GM18867 (cell line): ENCODE results near the gene TMEM233.
"Not testable (repeated sequence)": the region's sequence is repeated elsewhere in the genome, so short reads cannot be mapped to it uniquely, and the experiment has no call there.

Source experiments
- ATAC-seq: cut with Tn5 transposase; IDR thresholded peaks from one replicate; pipeline ENCODE4 v1.9.1; 2021; ENCODE audit warnings: mild to moderate bottlenecking, moderate library complexity; ENCODE audit not compliant: unreplicated experiment

Gene TMEM233

GRCh38 chr12:119603767-119604166, 10.2 kb downstream of the TMEM233 start:
- ATAC-seq, result no peak

GRCh38 chr12:119609358-119609757, 15.8 kb downstream of the TMEM233 start:
- no peak for ATAC-seq

- no peak for ATAC-seq
These were observed 19.9 kb downstream of the TMEM233 start for GRCh38 chr12:119613319-119613936.

- ATAC-seq, result no peak
These were observed 21.1 kb downstream of the TMEM233 start for GRCh38 chr12:119614705-119615104.

GRCh38 chr12:119615518-119616475, 22.2 kb downstream of the TMEM233 start:
- no peak for ATAC-seq

- ATAC-seq, result not testable (repeated sequence)
These were observed 24.8 kb downstream of the TMEM233 start for GRCh38 chr12:119618328-119618896.

GRCh38 chr12:119620490-119620889, 26.9 kb downstream of the TMEM233 start:
- no peak for ATAC-seq

- ATAC-seq, result no peak
These were observed 28.3 kb downstream of the TMEM233 start for GRCh38 chr12:119621878-119622277.

GRCh38 chr12:119624966-119625365, 31.4 kb downstream of the TMEM233 start:
- no peak for ATAC-seq

- no peak for ATAC-seq
These were observed 33.6 kb downstream of the TMEM233 start for GRCh38 chr12:119627019-119627643.

GRCh38 chr12:119627686-119628085, 34.1 kb downstream of the TMEM233 start:
- no peak for ATAC-seq

GRCh38 chr12:119630223-119630780, 36.7 kb downstream of the TMEM233 start:
- ATAC-seq, result no peak

- ATAC-seq, result no peak
These were observed 37.5 kb downstream of the TMEM233 start for GRCh38 chr12:119630962-119631550.

- no peak for ATAC-seq
These were observed 38.5 kb downstream of the TMEM233 start for GRCh38 chr12:119631930-119632678.

GRCh38 chr12:119634743-119635142, 41.2 kb downstream of the TMEM233 start:
- ATAC-seq, result no peak

- ATAC-seq, result no peak
These were observed 49.4 kb downstream of the TMEM233 start for GRCh38 chr12:119642986-119643385.

- ATAC-seq, result no peak
These were observed 51.4 kb downstream of the TMEM233 start for GRCh38 chr12:119644930-119645329.

GRCh38 chr12:119645535-119646059, 52.0 kb downstream of the TMEM233 start:
- ATAC-seq, result no peak

- no peak for ATAC-seq
These were observed 55.7 kb downstream of the TMEM233 start for GRCh38 chr12:119649202-119649808.
